Large intestine (tissue), 3 donors: ENCODE results near the gene TNFRSF6B. TPM values are rescaled to one million over a fixed set of nuclear protein-coding genes. Genes with fewer than 3 reads are reported as not detected.

ENCODE experiments used
- DNase-seq, 2 donors: peaks; one replicate each; pipeline versions ENCODE4 v3.0.0 to v3.0.0-alpha.2; 2013
- H3K27ac ChIP-seq: one replicate; pipeline ENCODE4 v1.5.1; 2013; ENCODE audit warnings: low read length
- H3K27me3 ChIP-seq: 2 replicates; pipeline ENCODE4 v1.6.1; 2013; ENCODE audit warnings: low read length; ENCODE audit not compliant: control insufficient read depth, insufficient read depth
- H3K36me3 ChIP-seq: 2 replicates; pipeline ENCODE4 v1.6.1; 2013; ENCODE audit warnings: low read length; ENCODE audit not compliant: control insufficient read depth, insufficient read depth
- H3K4me1 ChIP-seq: one replicate; pipeline ENCODE4 v1.6.1; 2013; ENCODE audit warnings: low read length; ENCODE audit not compliant: control insufficient read depth, insufficient read depth
- H3K4me3 ChIP-seq: one replicate; pipeline ENCODE4 v1.5.1; 2013; ENCODE audit warnings: low read length
- H3K9me3 ChIP-seq: one replicate; pipeline ENCODE4 v1.6.1; 2013; ENCODE audit warnings: mild to moderate bottlenecking, low read depth, low read length, moderate library complexity; ENCODE audit not compliant: control insufficient read depth
- WGBS: methylation state at CpG from one replicate; pipeline ENCODE4 v1.1.5; 2013; ENCODE audit warnings: low lambda C conversion rate; ENCODE audit not compliant: insufficient coverage; 5-methylcytosine and 5-hydroxymethylcytosine counted together
- polyA plus RNA-seq: library from polyadenylated mRNA; unstranded; fragments of 120-200 nt; gene quantifications from one replicate; pipeline ENCODE4 v1.2.1, GENCODE V29; 2013

The TNFRSF6B gene
- polyA plus RNA-seq, 1 donor, result 1.9 TPM

DNA sequence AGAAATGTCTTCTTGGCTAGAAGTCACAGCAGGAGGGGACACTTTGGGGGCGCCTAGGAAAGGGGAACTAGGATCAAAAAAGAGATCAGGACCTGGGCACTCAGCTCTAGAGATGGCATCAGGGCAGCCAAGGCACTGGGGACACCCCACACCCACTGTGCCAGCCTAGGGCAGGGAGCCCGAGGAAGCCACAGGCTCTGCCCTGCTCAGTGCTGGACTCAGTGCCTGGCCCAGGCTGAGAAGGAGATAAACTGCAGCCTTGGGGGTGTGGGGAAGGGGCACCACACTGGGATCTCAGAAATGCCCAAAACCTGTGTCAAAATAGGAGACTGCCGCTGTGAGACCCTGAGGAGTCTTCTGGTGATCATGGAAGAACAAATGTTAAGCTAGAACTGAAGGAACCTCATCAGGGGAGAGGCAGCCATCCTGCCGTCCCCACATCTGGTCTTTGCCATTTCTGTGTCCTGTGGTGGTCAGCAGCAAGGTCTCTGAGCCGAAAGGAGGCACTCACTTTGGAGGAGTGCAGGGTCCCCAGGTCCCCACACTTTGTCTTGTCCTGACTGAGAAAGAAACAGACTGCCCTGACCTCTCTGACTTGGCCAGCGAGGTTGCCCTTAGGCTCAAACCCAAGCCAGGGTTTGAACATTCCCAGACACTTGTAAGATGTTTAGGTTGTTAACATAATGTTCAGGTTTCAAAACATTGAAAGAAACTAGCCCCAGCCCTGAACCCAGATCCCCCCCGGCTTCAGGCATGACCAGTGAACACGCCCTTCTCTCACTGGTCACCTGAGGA is 9.0 kb downstream of the TNFRSF6B start:
- Histone ChIP-seq H3K27ac (no peak overlapping the region), H3K4me1 (peaks cover 17% of the 10 kb centered on the region), H3K9me3 (no peaks in the 10 kb centered on the region), H3K4me3 (no peak overlapping the region), H3K36me3 (peaks cover 38% of the 10 kb centered on the region), H3K27me3 (no peaks in the 10 kb centered on the region)
- no CpG with 5 or more reads among the region's 8 CpGs for WGBS
- DNase-seq, result no peak

DNA sequence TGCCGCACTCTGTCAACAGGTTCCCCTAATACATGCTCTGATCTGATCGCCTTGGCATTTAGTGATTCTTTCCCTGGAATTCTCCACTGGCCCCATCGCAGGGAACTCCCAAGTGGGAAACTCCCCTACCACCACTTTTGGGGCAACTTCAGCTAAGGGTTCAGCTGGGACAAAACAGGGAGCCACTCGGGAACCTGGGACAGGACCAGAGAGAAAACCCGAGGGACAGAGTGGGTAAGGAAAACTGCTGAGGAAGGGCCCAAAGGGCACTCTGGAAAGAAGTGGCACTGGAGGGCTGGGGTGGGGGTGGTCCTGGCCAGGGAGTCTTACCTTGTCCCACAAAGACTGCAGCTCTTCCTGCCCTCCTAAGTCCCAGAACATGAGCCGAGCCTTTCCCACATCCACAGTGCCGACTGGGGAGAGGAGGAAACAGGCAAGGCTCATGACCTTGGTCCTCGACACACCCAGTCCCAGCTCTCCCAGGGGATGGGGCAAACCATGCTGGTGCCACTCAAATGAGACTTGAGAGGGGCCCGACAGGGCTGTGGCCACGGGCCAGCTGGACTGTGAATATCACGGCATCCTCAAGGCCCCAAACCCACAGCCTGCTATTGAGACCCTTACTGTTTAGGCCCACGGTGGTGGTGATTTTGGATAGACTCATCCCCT is 9.7 kb downstream of the TNFRSF6B start:
- H3K27ac ChIP-seq, result no peak overlapping the region
- no peaks in the 10 kb centered on the region for H3K27me3 ChIP-seq
- peaks cover 17% of the 10 kb centered on the region for H3K4me1 ChIP-seq
- H3K36me3 ChIP-seq, result peaks cover 44% of the 10 kb centered on the region
- no peak for DNase-seq
- H3K9me3 ChIP-seq, result no peaks in the 10 kb centered on the region
- no CpG with 5 or more reads among the region's 12 CpGs for WGBS
- H3K4me3 ChIP-seq, result peak overlapping the region; percentile 74

DNA sequence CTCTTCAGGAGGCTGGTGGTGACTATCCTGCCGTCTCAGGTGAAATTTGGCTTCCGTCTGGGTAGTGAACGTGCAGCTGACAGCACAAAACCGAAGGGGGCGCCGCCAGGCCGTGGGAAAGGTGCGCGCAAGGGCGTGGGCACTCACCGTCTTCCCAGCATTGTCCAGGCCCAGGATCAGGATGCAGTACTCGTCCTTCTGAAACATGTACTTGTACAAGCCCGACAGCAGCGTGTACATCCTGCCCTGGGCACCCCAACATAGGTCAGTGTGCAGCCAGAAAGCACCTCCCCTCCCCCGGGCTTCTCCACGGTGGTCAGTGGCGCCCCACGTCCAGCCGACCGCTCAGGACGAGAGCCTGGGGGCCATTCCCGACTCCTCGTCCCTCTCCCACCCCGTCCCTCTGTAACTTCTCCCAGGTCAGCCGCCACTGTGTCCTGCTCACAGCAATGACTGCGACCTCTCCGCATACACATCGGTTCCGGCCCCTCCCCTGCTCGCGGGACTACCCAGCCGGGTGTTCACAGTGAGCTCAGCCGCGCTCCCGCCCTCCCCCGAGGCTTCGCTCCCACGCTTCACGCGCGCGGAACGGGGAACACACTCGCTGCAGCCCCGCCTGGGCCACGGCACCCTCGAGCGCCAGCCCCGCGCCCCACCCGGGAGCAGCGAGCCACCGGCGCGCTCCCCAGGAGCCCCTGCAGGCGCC is 10.6 kb downstream of the TNFRSF6B start:
- peaks cover 50% of the 10 kb centered on the region for H3K36me3 ChIP-seq
- H3K9me3 ChIP-seq, result no peaks in the 10 kb centered on the region
- H3K4me1 ChIP-seq, result peaks cover 17% of the 10 kb centered on the region
- no peaks in the 10 kb centered on the region for H3K27me3 ChIP-seq
- no CpG with 5 or more reads among the region's 56 CpGs for WGBS
- peak overlapping the region; percentile 48 for H3K27ac ChIP-seq
- peak in 1 of 2 donors; percentile 50 for DNase-seq
- peak overlapping the region; percentile 74 for H3K4me3 ChIP-seq

DNA sequence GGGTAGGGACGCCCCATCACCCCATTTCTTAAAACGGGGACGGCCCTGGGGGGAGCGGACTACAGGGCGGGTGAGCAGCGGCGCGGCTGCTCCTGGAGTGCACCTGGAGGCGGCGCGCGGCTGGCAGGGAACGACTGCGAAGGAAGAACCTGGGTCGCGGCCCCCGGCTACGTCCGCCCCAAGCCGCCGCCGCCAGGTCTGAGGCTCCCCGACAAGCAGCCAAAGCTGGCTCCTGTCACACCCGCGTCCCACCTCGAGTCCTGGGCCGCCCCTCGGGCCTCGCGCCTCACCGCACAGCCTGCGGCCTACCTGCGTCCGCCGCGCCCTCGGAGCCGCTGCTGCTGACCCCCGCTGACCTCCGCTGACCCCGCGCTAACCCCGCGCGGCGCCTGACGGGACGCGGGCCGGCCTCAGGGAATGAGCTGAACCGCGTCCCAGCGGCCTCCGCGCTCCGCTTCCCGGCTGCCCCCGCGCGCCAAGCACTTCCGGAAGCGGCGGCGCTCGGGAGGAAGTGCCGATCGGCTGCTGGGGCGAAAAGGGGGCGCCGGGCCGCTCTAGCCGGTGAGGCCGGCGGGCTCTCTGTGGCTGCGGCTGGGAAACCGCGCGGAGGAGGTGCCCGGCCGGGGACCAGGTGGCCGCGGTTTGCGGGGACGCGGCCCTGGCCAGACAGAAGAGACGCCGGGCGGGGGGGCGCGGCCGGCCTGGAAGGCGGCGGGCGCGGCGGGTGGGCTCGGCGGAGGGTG is 11.3 kb downstream of the TNFRSF6B start, which contains the start of the genes ARFRP1 and ZGPAT:
Gene ARFRP1 (minus strand): TSS at position 419 of the 743 bp plus-strand sequence. CDS start 885 bp downstream, outside the sequence.
Gene ZGPAT (plus strand): TSS at position 482 of the 743 bp plus-strand sequence. CDS start 542 bp downstream, outside the sequence.
- peaks cover 17% of the 10 kb centered on the region for H3K4me1 ChIP-seq

DNA sequence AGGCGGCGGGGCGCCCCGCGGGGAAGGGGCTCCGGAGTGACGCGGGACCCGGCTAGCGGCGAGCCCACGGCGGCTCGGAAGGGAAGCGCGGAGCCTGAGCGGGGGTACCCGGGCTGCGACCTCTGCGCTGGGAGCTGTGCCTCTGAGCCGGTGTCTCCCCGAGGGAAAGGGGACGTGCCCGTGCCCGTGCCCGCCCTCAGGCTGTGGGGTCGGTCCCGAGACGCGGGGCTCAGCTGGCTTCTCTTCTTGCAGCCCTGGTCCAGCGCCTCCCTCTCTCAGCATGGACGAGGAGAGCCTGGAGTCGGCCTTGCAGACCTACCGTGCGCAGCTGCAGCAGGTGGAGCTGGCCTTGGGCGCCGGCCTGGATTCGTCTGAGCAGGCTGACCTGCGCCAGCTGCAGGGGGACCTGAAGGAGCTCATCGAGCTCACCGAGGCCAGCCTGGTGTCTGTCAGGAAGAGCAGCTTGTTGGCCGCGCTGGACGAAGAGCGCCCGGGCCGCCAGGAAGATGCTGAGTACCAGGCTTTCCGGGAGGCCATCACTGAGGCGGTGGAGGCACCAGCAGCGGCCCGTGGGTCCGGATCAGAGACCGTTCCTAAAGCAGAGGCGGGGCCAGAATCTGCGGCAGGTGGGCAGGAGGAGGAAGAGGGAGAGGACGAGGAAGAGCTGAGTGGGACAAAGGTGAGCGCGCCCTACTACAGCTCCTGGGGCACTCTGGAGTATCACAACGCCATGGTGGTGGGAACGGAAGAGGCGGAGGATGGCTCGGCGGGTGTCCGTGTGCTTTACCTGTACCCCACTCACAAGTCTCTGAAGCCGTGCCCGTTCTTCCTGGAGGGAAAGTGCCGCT is 12.1 kb downstream of the TNFRSF6B start:
- no peak overlapping the region for H3K27ac ChIP-seq
- H3K27me3 ChIP-seq, result no peaks in the 10 kb centered on the region
- peak overlapping the region; percentile 74 for H3K4me3 ChIP-seq
- DNase-seq, result no peak
- peaks cover 17% of the 10 kb centered on the region for H3K4me1 ChIP-seq
- WGBS, result no CpG with 5 or more reads among the region's 67 CpGs
- H3K9me3 ChIP-seq, result no peaks in the 10 kb centered on the region
- peaks cover 55% of the 10 kb centered on the region for H3K36me3 ChIP-seq

More for the DNA sequence above, 11.3 kb downstream of the TNFRSF6B start, which contains the start of the genes ARFRP1 and ZGPAT:
- no peaks in the 10 kb centered on the region for H3K9me3 ChIP-seq
- H3K27ac ChIP-seq, result peak within 1 kb of the TSS; percentile 48
- H3K27me3 ChIP-seq, result no peaks in the 10 kb centered on the region
- DNase-seq, result peak; percentile 82 to 91
- no CpG with 5 or more reads among the region's 98 CpGs for WGBS
- H3K36me3 ChIP-seq, result peaks cover 55% of the 10 kb centered on the region
- H3K4me3 ChIP-seq, result peak within 1 kb of the TSS; percentile 74

DNA sequence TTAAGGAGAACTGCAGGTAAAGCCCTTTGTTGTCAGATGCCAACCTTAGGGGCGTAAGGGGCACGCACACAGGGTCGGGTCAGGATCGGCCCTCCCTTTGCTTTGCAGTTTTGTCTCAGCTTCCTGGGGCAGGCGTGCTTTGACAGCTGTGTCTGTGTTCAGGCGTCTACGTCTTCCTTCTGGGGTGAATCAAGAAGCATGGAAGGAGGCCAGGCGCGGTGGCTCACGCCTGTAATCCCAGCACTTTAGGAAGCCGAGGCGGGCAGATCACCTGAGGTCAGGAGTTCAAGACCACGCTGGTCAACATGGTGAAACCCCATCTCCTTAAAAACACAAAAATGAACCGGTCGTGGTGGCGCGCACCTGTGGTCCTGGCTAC is 12.7 kb downstream of the TNFRSF6B start:
- WGBS, result no CpG with 5 or more reads among the region's 17 CpGs
- H3K4me3 ChIP-seq, result peak overlapping the region; percentile 74
- no peaks in the 10 kb centered on the region for H3K9me3 ChIP-seq
- peaks cover 17% of the 10 kb centered on the region for H3K4me1 ChIP-seq
- DNase-seq, result no peak
- no peaks in the 10 kb centered on the region for H3K27me3 ChIP-seq
- no peak overlapping the region for H3K27ac ChIP-seq
- H3K36me3 ChIP-seq, result peaks cover 53% of the 10 kb centered on the region

DNA sequence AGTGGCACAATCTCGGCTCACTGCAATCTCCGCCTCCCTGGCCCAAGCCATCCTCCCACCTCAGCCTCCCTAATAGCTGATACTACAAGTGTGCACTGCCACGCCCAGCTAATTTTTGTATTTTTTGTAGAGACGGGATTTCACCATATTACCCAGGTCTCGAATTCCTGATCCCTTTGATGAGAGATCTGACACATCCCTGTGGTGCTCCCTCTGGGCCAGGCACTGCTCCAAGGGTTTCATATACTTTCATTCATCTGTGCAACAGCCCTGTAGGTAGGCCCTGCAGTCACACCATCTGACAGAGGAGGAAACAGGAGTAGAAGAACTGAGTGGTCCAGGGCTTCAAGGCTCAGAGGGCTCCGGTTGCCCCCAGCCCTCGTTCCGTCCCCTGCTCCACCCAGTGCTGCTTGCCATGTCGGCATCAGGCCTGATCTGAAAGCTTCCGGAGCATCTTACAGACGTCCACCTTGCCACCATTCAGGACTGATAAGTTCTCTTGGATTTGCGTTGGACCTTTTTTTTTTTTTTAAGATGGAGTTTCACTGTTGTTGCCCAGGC is 14.7 kb downstream of the TNFRSF6B start:
- peaks cover 39% of the 10 kb centered on the region for H3K36me3 ChIP-seq
- peaks cover 14% of the 10 kb centered on the region for H3K4me1 ChIP-seq
- peaks cover 10% of the 10 kb centered on the region for H3K9me3 ChIP-seq
- no peaks in the 10 kb centered on the region for H3K27me3 ChIP-seq
- DNase-seq, result no peak
- no peak overlapping the region for H3K4me3 ChIP-seq
- whole genome bisulfite sequencing, result 100% methylated on average over 1 of the region's 12 CpGs
- no peak overlapping the region for H3K27ac ChIP-seq

DNA sequence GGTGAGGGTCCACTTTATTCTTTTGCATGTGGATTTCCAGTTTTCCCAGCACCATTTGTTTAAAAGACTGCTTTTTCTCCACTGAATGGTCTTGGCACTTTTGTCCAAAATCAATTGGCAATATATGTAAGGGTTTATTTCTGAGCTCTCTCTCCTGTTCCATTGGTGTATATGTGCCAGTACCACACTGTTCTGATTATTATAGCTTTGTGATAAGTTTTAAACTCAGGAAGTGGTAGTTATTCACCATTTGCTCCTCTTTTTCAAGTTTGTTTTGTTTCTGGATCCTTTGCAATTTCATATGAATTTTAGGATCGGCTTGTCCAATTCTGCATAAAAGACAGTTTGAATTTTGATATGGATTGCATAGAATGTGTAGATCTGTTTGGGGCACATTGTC is 15.7 kb downstream of the TNFRSF6B start:
- 100% methylated on average over 1 of the region's 1 CpG for WGBS
- Histone ChIP-seq H3K4me1 (peaks cover 6% of the 10 kb centered on the region), H3K9me3 (peaks cover 10% of the 10 kb centered on the region), H3K4me3 (no peak overlapping the region), H3K27me3 (no peaks in the 10 kb centered on the region), H3K27ac (no peak overlapping the region), H3K36me3 (peaks cover 34% of the 10 kb centered on the region)
- no peak for DNase-seq

DNA sequence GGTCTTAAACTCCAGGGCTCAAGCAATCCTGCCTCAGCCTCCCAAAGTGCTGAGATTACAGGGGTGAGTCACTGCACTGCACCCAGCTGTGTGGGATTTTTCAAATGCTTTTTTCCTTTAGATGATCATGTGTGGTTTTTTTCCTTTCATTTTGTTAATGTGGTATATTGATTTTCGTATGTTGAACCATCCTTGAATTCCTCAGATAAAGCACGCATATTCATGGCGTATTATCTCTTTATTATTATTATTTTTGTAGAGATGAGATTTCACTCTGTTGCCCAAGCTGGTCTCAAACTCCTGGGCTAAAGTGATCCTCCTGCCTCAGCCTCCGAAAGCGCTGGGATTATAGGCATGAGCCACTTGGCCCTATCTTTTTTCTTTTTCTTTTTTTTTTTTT is 18.4 kb downstream of the TNFRSF6B start:
- peaks cover 25% of the 10 kb centered on the region for H3K9me3 ChIP-seq
- H3K27me3 ChIP-seq, result no peaks in the 10 kb centered on the region
- 98% methylated on average over 5 of the region's 5 CpGs for WGBS
- no peak overlapping the region for H3K4me3 ChIP-seq
- no peak for DNase-seq
- no peak overlapping the region for H3K27ac ChIP-seq
- H3K4me1 ChIP-seq, result no peaks in the 10 kb centered on the region
- peaks cover 47% of the 10 kb centered on the region for H3K36me3 ChIP-seq
